Keratinocyte (primary cell): Measurements from ENCODE around the gene FHIT. TPM values are rescaled to one million over a fixed set of nuclear protein-coding genes. Genes with fewer than 3 reads are reported as not detected.

Experiments
- DNase-seq: peaks from one replicate; pipeline ENCODE4 v3.0.0-alpha.2; 2011; ENCODE audit warnings: low read depth, missing footprints, low spot score
- FAIRE-seq: peaks from 2 replicates; lab custom pipeline; 2011; peaks lifted over from hg19 to GRCh38; lab: Jason Lieb, UNC
- H2AFZ ChIP-seq: 2 replicates; pipeline ENCODE4 v1.6.0; 2012; ENCODE audit warnings: low read length, control low read depth, inconsistent platforms; ENCODE audit not compliant: control insufficient read depth
- H3K27ac ChIP-seq: 2 replicates; pipeline ENCODE4 v1.5.1; 2011; ENCODE audit warnings: low read length; ENCODE audit not compliant: control insufficient read depth, insufficient read depth
- H3K27me3 ChIP-seq: 3 replicates; pipeline ENCODE4 v1.6.0; 2011; ENCODE audit warnings: low read length; ENCODE audit not compliant: control insufficient read depth, insufficient read depth; ENCODE audit errors: extremely low read depth
- H3K36me3 ChIP-seq, 2 experiments: 2 replicates in 1 of 2; 3 replicates in 1 of 2; pipeline ENCODE4 v1.5.1; 2011; ENCODE audit warnings: low read length in 2 of 2, mild to moderate bottlenecking in 1 of 2; ENCODE audit not compliant: control insufficient read depth in 2 of 2, insufficient read depth in 2 of 2; ENCODE audit errors: extremely low read depth in 1 of 2
- H3K4me1 ChIP-seq: 3 replicates; pipeline ENCODE4 v1.5.1; 2011; ENCODE audit warnings: low read length; ENCODE audit not compliant: control insufficient read depth, insufficient read depth; ENCODE audit errors: extremely low read depth
- H3K4me2 ChIP-seq: 3 replicates; pipeline ENCODE4 v1.6.0; 2011; ENCODE audit warnings: low read depth, low read length; ENCODE audit not compliant: control insufficient read depth, insufficient read depth; ENCODE audit errors: extremely low read depth
- H3K4me3 ChIP-seq, 3 experiments: fragments of 200-600 bp in 1 of 3; sonication (generic) in 1 of 3; 2 replicates in 2 of 3; 3 replicates in 1 of 3; pipeline ENCODE4 v1.5.1; 2011 to 2016; ENCODE audit warnings: low read length in 3 of 3, mild to moderate bottlenecking in 3 of 3, control low read depth in 2 of 3, inconsistent platforms in 1 of 3, low read depth in 1 of 3, mixed read lengths in 1 of 3, mixed run types in 1 of 3, moderate library complexity in 1 of 3; ENCODE audit not compliant: control insufficient read depth in 2 of 3, insufficient read depth in 2 of 3; ENCODE audit errors: extremely low read depth in 1 of 3
- H3K79me2 ChIP-seq: 2 replicates; pipeline ENCODE4 v1.6.0; 2012; ENCODE audit warnings: low read length; ENCODE audit not compliant: control insufficient read depth, insufficient read depth
- H3K9ac ChIP-seq: 3 replicates; pipeline ENCODE4 v1.6.0; 2011; ENCODE audit warnings: low read length; ENCODE audit not compliant: control insufficient read depth, insufficient read depth; ENCODE audit errors: extremely low read depth
- H3K9me1 ChIP-seq: 3 replicates; pipeline ENCODE4 v1.6.0; 2011; ENCODE audit warnings: low read length; ENCODE audit not compliant: control insufficient read depth, insufficient read depth; ENCODE audit errors: extremely low read depth
- H3K9me3 ChIP-seq: 2 replicates; pipeline ENCODE4 v1.5.1; 2012; ENCODE audit warnings: low read depth, low read length; ENCODE audit not compliant: control insufficient read depth
- H4K20me1 ChIP-seq: 3 replicates; pipeline ENCODE4 v1.6.0; 2011; ENCODE audit warnings: low read length; ENCODE audit not compliant: control insufficient read depth, insufficient read depth; ENCODE audit errors: extremely low read depth
- EZH2 ChIP-seq: IDR thresholded peaks from one replicate; pipeline ENCODE4 v1.6.1; 2012; ENCODE audit warnings: inconsistent platforms, mild to moderate bottlenecking, low read length, moderate library complexity
- dilution Hi-C: fragments of 300-500 bp; cut with MboI; formaldehyde crosslinking; loops from one replicate; pipeline ENCODE4 v1.7.0; 2020; ENCODE audit warnings: low sequenced_read_pairs; ENCODE audit not compliant: extremely low pct_ligation_motif_present
- polyA plus RNA-seq, 5 experiments: library from polyadenylated mRNA; depleted of rRNA in 3 of 5; stranded (reverse) in 3 of 5; stranded (forward) in 1 of 5; unstranded in 1 of 5; fragments of >200 nt; gene quantifications; 1 replicate in 1 of 5; 2 replicates in 3 of 5; 3 replicates in 1 of 5; pipeline versions ENCODE4 v1.2.1 to v1.2.3, GENCODE V29; 2011 to 2012; ENCODE audit warnings: missing spikeins in 2 of 5, low read depth in 1 of 5, low replicate concordance in 1 of 5
- TF ChIP-seq, protein P1 (sequence below), 3 experiments: IDR thresholded peaks in 1 of 3; conservative IDR thresholded peaks in 1 of 3; optimal IDR thresholded peaks in 1 of 3; 2 replicates in 2 of 3; 3 replicates in 1 of 3; pipeline versions ENCODE3 to v1.5.1; 2011; ENCODE audit warnings: low read length in 3 of 3, mild to moderate bottlenecking in 3 of 3, moderate library complexity in 2 of 3, control low read depth in 1 of 3, inconsistent platforms in 1 of 3; ENCODE audit not compliant: insufficient read depth in 2 of 3; ENCODE audit errors: extremely low read depth in 1 of 3

Gene FHIT
- polyA plus RNA-seq, 1 donor (not counting 4 experiments of a cell fraction or from before 2014, with no cell fraction given) = 2.2 TPM

DNA sequence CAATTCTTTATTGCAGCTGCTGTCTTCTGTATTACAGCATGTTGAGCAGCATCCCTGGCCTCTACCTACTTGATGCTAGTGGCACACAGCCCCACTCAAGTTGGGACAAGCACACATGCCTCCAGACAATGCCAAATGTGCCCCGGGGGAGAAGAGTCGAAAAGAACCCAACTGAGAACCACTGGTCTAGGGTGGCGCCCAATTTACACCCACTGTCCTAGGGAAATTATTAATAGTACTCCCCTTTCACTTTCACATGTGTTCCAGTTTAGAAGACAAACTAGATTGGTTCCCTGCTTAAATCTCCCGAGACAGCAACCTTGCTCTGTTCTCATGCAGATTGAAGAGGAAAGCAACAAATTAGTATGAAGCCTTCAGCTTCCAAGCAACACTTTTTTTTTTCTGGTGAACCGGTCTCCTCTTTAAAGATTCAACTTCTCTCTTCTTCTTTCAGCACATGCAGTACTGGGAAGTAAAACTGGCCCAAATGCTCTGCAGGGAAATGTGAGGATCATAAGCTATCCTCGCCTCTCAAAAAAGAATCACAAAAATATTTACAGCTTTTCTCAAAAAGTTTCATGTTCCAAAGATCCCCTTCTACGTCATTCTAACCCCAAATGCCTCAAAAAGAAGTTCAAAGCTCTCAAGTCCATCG lies 1377.5 kb downstream of the FHIT start:
- no peak overlapping the region for H3K4me3 ChIP-seq
- no peak for DNase-seq
- H3K4me1 ChIP-seq = peaks cover 17% of the 10 kb centered on the region
- H3K27ac ChIP-seq = no peak overlapping the region
- no peak for FAIRE-seq
- H3K9me3 ChIP-seq = no peaks in the 10 kb centered on the region
- H3K9ac ChIP-seq = no peak overlapping the region
- no peaks in the 10 kb centered on the region for H4K20me1 ChIP-seq
- H3K4me2 ChIP-seq = no peak overlapping the region
- H3K79me2 ChIP-seq = no peaks in the 10 kb centered on the region
- H3K27me3 ChIP-seq = no peaks in the 10 kb centered on the region
- no peaks in the 10 kb centered on the region for H3K9me1 ChIP-seq
- no peaks in the 10 kb centered on the region for H3K36me3 ChIP-seq
- dilution Hi-C loops = no loop called here
- no peak overlapping the region for H2AFZ ChIP-seq
- TF ChIP-seq, protein P1, sequence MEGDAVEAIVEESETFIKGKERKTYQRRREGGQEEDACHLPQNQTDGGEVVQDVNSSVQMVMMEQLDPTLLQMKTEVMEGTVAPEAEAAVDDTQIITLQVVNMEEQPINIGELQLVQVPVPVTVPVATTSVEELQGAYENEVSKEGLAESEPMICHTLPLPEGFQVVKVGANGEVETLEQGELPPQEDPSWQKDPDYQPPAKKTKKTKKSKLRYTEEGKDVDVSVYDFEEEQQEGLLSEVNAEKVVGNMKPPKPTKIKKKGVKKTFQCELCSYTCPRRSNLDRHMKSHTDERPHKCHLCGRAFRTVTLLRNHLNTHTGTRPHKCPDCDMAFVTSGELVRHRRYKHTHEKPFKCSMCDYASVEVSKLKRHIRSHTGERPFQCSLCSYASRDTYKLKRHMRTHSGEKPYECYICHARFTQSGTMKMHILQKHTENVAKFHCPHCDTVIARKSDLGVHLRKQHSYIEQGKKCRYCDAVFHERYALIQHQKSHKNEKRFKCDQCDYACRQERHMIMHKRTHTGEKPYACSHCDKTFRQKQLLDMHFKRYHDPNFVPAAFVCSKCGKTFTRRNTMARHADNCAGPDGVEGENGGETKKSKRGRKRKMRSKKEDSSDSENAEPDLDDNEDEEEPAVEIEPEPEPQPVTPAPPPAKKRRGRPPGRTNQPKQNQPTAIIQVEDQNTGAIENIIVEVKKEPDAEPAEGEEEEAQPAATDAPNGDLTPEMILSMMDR (optimal IDR thresholded peaks at IDR 0.05 in 1 of 3, IDR thresholded peaks at IDR 0.05 in 1 of 3, conservative IDR thresholded peaks at IDR 0.05 in 1 of 3; ENCODE audit: extremely low read depth in 1 of 3, insufficient read depth in 2 of 3, low read length in 3 of 3) = no peak
- TF ChIP-seq EZH2 = no peak

DNA sequence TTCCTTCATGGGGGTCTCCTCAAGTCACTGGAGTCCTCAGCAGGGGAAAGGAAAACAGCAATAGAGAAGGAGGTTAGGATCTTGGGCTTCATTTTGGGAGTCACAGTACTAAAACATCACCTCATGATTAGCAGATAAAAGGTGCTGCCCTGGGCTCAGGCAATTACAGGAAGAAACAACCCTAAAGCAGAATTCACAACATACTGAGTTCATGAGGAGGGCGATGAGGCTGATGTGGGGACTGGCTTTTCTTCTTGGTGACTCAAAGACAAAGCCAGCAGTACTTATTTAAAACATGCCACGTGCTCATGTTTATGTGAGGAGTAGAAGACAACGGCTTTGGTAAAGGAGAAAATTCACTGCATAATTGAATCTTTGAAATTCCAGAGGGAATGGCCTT lies 1379.1 kb downstream of the FHIT start:
- FAIRE-seq = no peak
- no peak overlapping the region for H3K9ac ChIP-seq
- no peak for DNase-seq
- no peaks in the 10 kb centered on the region for H3K9me1 ChIP-seq
- H3K4me3 ChIP-seq = no peak overlapping the region
- H3K4me2 ChIP-seq = no peak overlapping the region
- dilution Hi-C loops = no loop called here
- no peaks in the 10 kb centered on the region for H3K79me2 ChIP-seq
- H3K4me1 ChIP-seq = peaks cover 4% of the 10 kb centered on the region
- no peak overlapping the region for H3K27ac ChIP-seq
- no peaks in the 10 kb centered on the region for H3K36me3 ChIP-seq
- no peak overlapping the region for H2AFZ ChIP-seq
- H3K9me3 ChIP-seq = no peaks in the 10 kb centered on the region
- TF ChIP-seq EZH2 = no peak
- TF ChIP-seq, protein P1 (optimal IDR thresholded peaks at IDR 0.05 in 1 of 3, IDR thresholded peaks at IDR 0.05 in 1 of 3, conservative IDR thresholded peaks at IDR 0.05 in 1 of 3; ENCODE audit: extremely low read depth in 1 of 3, insufficient read depth in 2 of 3, low read length in 3 of 3) = no peak
- no peaks in the 10 kb centered on the region for H3K27me3 ChIP-seq
- no peaks in the 10 kb centered on the region for H4K20me1 ChIP-seq
